ENCODE measurements around the gene MINDY4.

The MINDY4 gene

DNA sequence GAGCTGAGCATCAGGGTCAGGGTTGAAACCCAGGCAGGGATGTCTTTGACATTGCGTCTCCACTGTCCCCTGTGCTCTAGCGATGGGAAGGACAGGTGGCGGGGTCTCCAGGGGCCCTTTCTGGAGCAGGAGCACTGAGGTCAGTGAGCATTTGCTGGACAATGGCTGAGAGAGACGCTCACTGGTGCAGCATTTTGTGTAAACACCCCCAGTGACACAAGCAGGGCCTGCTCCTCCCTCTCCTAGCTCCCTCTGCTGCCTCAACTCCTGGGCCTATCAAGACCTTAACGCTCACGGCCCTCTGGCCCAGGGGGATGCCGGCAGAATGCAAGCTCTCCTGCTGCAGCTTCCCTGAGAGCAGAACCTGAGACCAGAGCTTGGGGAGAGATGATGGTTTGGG, 36.7 kb upstream of the MINDY4 start:
- DNase-seq (ENCODE audit: low read depth in 1 of 2, low spot score in 1 of 2) = no peak
- Histone ChIP-seq H3K27ac (replicated peaks) (no peak overlapping the region), H3K4me3 (replicated peaks; ENCODE audit: insufficient read depth, low read length) (no peak overlapping the region), H3K27me3 (ENCODE audit: insufficient read depth, poor library complexity, severe bottlenecking) (peaks cover 5% of the 10 kb centered on the region)
- TF ChIP-seq, protein P1, sequence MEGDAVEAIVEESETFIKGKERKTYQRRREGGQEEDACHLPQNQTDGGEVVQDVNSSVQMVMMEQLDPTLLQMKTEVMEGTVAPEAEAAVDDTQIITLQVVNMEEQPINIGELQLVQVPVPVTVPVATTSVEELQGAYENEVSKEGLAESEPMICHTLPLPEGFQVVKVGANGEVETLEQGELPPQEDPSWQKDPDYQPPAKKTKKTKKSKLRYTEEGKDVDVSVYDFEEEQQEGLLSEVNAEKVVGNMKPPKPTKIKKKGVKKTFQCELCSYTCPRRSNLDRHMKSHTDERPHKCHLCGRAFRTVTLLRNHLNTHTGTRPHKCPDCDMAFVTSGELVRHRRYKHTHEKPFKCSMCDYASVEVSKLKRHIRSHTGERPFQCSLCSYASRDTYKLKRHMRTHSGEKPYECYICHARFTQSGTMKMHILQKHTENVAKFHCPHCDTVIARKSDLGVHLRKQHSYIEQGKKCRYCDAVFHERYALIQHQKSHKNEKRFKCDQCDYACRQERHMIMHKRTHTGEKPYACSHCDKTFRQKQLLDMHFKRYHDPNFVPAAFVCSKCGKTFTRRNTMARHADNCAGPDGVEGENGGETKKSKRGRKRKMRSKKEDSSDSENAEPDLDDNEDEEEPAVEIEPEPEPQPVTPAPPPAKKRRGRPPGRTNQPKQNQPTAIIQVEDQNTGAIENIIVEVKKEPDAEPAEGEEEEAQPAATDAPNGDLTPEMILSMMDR (IDR thresholded peaks at IDR 0.05; ENCODE audit: insufficient read depth, low read length) = no peak
- TF ChIP-seq SPI1 (IDR thresholded peaks at IDR 0.05; ENCODE audit: borderline replicate concordance, low read depth) (no peak), GABPA (IDR thresholded peaks at IDR 0.05; ENCODE audit: low read depth) (no peak), POLR2AphosphoS5 (IDR thresholded peaks at IDR 0.05; ENCODE audit: low read depth) (no peak)
- TF ChIP-seq, protein P2, sequence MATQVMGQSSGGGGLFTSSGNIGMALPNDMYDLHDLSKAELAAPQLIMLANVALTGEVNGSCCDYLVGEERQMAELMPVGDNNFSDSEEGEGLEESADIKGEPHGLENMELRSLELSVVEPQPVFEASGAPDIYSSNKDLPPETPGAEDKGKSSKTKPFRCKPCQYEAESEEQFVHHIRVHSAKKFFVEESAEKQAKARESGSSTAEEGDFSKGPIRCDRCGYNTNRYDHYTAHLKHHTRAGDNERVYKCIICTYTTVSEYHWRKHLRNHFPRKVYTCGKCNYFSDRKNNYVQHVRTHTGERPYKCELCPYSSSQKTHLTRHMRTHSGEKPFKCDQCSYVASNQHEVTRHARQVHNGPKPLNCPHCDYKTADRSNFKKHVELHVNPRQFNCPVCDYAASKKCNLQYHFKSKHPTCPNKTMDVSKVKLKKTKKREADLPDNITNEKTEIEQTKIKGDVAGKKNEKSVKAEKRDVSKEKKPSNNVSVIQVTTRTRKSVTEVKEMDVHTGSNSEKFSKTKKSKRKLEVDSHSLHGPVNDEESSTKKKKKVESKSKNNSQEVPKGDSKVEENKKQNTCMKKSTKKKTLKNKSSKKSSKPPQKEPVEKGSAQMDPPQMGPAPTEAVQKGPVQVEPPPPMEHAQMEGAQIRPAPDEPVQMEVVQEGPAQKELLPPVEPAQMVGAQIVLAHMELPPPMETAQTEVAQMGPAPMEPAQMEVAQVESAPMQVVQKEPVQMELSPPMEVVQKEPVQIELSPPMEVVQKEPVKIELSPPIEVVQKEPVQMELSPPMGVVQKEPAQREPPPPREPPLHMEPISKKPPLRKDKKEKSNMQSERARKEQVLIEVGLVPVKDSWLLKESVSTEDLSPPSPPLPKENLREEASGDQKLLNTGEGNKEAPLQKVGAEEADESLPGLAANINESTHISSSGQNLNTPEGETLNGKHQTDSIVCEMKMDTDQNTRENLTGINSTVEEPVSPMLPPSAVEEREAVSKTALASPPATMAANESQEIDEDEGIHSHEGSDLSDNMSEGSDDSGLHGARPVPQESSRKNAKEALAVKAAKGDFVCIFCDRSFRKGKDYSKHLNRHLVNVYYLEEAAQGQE (IDR thresholded peaks at IDR 0.05; ENCODE audit: insufficient replicate concordance, low read depth) = no peak

DNA sequence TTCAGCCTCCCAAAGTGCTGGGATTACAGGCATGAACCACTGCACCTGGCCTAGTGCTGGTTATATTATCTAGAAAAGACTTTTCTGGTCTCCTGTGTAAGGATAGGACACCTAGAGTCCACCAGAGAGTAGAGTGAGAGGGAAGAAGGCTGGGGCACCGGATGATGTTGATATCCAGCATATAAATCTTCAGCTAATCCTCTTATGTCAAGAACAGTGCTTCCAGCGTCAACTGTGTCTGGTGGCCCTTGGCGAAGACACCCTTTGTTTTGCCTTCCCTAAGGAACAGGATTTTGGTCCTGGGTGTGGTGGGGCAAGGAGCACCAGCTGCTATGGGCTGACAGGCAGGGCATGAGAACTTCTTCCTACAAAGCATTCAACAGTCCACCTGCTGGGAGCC, 35.6 kb upstream of the MINDY4 start:
- DNase-seq (ENCODE audit: low read depth in 1 of 2, low spot score in 1 of 2) = no peak
- Histone ChIP-seq H3K27ac (replicated peaks) (no peak overlapping the region), H3K27me3 (ENCODE audit: insufficient read depth, poor library complexity, severe bottlenecking) (peaks cover 5% of the 10 kb centered on the region), H3K4me3 (replicated peaks; ENCODE audit: insufficient read depth, low read length) (no peak overlapping the region)
- no peak for TF ChIP-seq SPI1 (IDR thresholded peaks at IDR 0.05; ENCODE audit: borderline replicate concordance, low read depth)
- TF ChIP-seq, protein P1 (IDR thresholded peaks at IDR 0.05; ENCODE audit: insufficient read depth, low read length) = no peak

DNA sequence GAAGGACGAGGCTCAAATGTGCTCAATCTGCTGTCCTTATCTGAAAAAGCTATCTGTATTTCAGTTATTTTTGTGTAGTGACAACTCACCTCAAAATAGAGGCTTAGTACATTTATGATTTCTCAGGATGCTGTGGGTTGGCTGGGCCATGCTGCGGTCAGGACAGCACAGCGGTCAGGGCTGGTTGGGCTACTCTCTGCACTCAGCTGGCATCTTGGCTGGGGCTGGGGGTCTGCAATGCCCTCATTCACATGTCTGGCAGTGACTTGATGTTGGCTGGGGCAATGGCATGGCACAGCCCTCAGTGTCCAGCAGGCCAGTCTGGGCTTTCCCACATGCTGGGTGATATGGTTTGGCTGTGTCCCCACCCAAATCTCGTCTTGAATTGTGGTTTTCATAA, 34.9 kb upstream of the MINDY4 start:
- H3K27me3 ChIP-seq (ENCODE audit: insufficient read depth, poor library complexity, severe bottlenecking) = peaks cover 5% of the 10 kb centered on the region

DNA sequence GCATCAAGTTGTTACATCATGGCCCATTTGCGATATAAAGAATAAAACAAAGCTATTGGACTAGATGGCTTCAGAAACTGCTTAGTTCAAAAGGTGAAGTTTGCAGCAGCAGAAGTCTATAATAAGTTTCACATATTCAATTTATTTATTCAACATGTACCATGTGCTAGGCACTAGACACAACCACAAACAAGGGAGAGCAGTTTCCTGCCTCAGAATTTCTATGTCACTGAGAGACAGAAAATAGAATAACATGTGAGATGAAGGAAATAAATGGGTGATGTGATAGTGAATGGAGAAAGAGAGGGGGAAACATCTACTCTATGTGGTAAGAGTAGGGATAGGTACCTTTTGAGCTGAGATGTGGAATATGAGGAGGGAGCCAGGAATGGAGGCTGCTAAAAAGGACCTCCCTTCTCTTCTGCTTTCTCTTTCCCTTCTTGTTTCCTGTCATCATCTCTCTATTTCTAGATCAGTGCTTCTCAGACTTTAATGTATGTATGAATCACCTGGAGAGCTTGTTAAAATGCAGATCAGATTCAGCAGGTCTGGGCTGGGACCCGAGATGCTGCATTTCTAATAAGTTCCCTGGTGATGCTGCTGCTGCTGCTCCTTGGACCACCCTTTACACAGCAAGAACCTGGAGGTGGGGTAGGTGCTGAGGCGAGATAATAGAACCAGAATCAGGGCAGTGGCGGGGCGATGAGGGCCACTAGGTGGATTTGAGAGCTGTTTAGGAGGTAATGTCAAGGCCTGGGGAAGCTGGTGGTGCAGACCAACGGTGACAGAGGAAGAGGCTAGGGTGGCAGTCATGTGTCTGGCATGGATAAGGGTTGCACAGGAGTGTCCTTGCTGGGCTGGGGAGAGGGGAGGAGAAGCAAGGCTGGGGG, 32.9 kb upstream of the MINDY4 start:
- no peak overlapping the region for H3K27ac ChIP-seq (replicated peaks)
- H3K4me3 ChIP-seq (replicated peaks; ENCODE audit: insufficient read depth, low read length) = no peak overlapping the region
- no peak for DNase-seq (ENCODE audit: low read depth in 1 of 2, low spot score in 1 of 2)
- H3K27me3 ChIP-seq (ENCODE audit: insufficient read depth, poor library complexity, severe bottlenecking) = peaks cover 5% of the 10 kb centered on the region
- TF ChIP-seq GABPA (IDR thresholded peaks at IDR 0.05; ENCODE audit: low read depth) (no peak), POLR2AphosphoS5 (IDR thresholded peaks at IDR 0.05; ENCODE audit: low read depth) (no peak), SPI1 (IDR thresholded peaks at IDR 0.05; ENCODE audit: borderline replicate concordance, low read depth) (no peak)
- TF ChIP-seq, protein P1 (IDR thresholded peaks at IDR 0.05; ENCODE audit: insufficient read depth, low read length) = no peak
- TF ChIP-seq, protein P2 (IDR thresholded peaks at IDR 0.05; ENCODE audit: insufficient replicate concordance, low read depth) = no peak

More for the DNA sequence above, 34.9 kb upstream of the MINDY4 start:
- DNase-seq (ENCODE audit: low read depth in 1 of 2, low spot score in 1 of 2) = no peak
- H3K4me3 ChIP-seq (replicated peaks; ENCODE audit: insufficient read depth, low read length) = no peak overlapping the region
- no peak for TF ChIP-seq SPI1 (IDR thresholded peaks at IDR 0.05; ENCODE audit: borderline replicate concordance, low read depth)
- H3K27ac ChIP-seq (replicated peaks) = no peak overlapping the region

All from HL-60 (cell line).